ENCODE measurements around the gene ABCA13. TPM values are rescaled to one million over a fixed set of nuclear protein-coding genes. Genes with fewer than 3 reads are reported as not detected.

Gene ABCA13
- total RNA-seq, 4 donors from 2014 or later = under 0.01 to 0.96 (median 0.35) TPM

- no peak for DNase-seq
- H3K4me3 ChIP-seq = no peak overlapping the region
- TF ChIP-seq EP300 (IDR thresholded peaks at IDR 0.05; ENCODE audit: low read depth) (no peak), POLR2AphosphoS5 (IDR thresholded peaks at IDR 0.05) (no peak), CTCF (IDR thresholded peaks at IDR 0.05) (no peak), POLR2A (IDR thresholded peaks at IDR 0.05) (no peak)
- 86 to 88% methylated on average over 8 to 12 of the region's 12 CpGs for WGBS, 2 donors (ENCODE audit: low coverage in 1 of 2)
- no peaks in the 10 kb centered on the region for H3K36me3 ChIP-seq
- no peaks in the 10 kb centered on the region for H3K9me3 ChIP-seq
- no peaks in the 10 kb centered on the region for H3K4me1 ChIP-seq
- in situ Hi-C loops (cut with MboI; ENCODE audit: low pct_ligation_motif_present in 1 of 4, low pct_unique_long_range_greater_than_20kb in 1 of 4, low sequenced_read_pairs in 3 of 4) (loop anchor here in 2 of 4 donors (25.0 kb wide), 1 partner anchor 1553 kb away; no protein-coding TSS in a partner anchor), intact Hi-C loops (cut with DNase I; ENCODE audit: low total_unique reads) (no loop called here)
- no peaks in the 10 kb centered on the region for H3K27me3 ChIP-seq
- no peak overlapping the region for H3K27ac ChIP-seq
These were observed 138.5 kb downstream of the ABCA13 start for GRCh38 chr7:48309720-48310119.

GRCh38 chr7:48311464-48312100 lies 140.3 kb downstream of the ABCA13 start:
- Histone ChIP-seq H3K4me3 (no peak overlapping the region), H3K4me1 (no peaks in the 10 kb centered on the region), H3K36me3 (no peaks in the 10 kb centered on the region), H3K9me3 (no peaks in the 10 kb centered on the region), H3K27me3 (no peaks in the 10 kb centered on the region), H3K27ac (no peak overlapping the region)
- no peak for TF ChIP-seq POLR2AphosphoS5 (IDR thresholded peaks at IDR 0.05)
- no peak for TF ChIP-seq CTCF (IDR thresholded peaks at IDR 0.05)
- no peak for TF ChIP-seq POLR2A (IDR thresholded peaks at IDR 0.05)
- TF ChIP-seq EP300 (IDR thresholded peaks at IDR 0.05; ENCODE audit: low read depth) = no peak
- in situ Hi-C loops (cut with MboI; ENCODE audit: low pct_ligation_motif_present in 1 of 4, low pct_unique_long_range_greater_than_20kb in 1 of 4, low sequenced_read_pairs in 3 of 4) = loop anchor here in 2 of 4 donors (25.0 kb wide), 1 partner anchor 1551 kb away; no protein-coding TSS in a partner anchor
- WGBS, 2 donors (ENCODE audit: low coverage in 1 of 2) = 73 to 78% methylated on average over 2 to 6 of the region's 6 CpGs
- DNase-seq = no peak
- intact Hi-C loops (cut with DNase I; ENCODE audit: low total_unique reads) = no loop called here

- no peaks in the 10 kb centered on the region for H3K4me1 ChIP-seq
- H3K27ac ChIP-seq = no peak overlapping the region
- intact Hi-C loops (cut with DNase I; ENCODE audit: low total_unique reads) = no loop called here
- H3K27me3 ChIP-seq = no peaks in the 10 kb centered on the region
- no peak for DNase-seq
- TF ChIP-seq POLR2A (IDR thresholded peaks at IDR 0.05) (no peak), CTCF (IDR thresholded peaks at IDR 0.05) (no peak), POLR2AphosphoS5 (IDR thresholded peaks at IDR 0.05) (no peak), EP300 (IDR thresholded peaks at IDR 0.05; ENCODE audit: low read depth) (no peak)
- H3K9me3 ChIP-seq = no peaks in the 10 kb centered on the region
- no peaks in the 10 kb centered on the region for H3K36me3 ChIP-seq
- H3K4me3 ChIP-seq = no peak overlapping the region
- 79 to 100% methylated on average over 1 of the region's 1 CpG for WGBS, 2 donors (ENCODE audit: low coverage in 1 of 2)
- in situ Hi-C loops (cut with MboI; ENCODE audit: low pct_ligation_motif_present in 1 of 4, low pct_unique_long_range_greater_than_20kb in 1 of 4, low sequenced_read_pairs in 3 of 4) = loop anchor here in 2 of 4 donors (25.0 kb wide), 1 partner anchor 1550 kb away; no protein-coding TSS in a partner anchor
These were observed 140.9 kb downstream of the ABCA13 start for GRCh38 chr7:48312151-48312550.

GRCh38 chr7:48316768-48317167 lies 145.5 kb downstream of the ABCA13 start:
- Histone ChIP-seq H3K27me3 (no peaks in the 10 kb centered on the region), H3K36me3 (no peaks in the 10 kb centered on the region), H3K4me1 (no peaks in the 10 kb centered on the region), H3K27ac (no peak overlapping the region), H3K9me3 (no peaks in the 10 kb centered on the region), H3K4me3 (no peak overlapping the region)
- TF ChIP-seq CTCF (IDR thresholded peaks at IDR 0.05) (no peak), EP300 (IDR thresholded peaks at IDR 0.05; ENCODE audit: low read depth) (no peak)
- in situ Hi-C loops (cut with MboI; ENCODE audit: low pct_ligation_motif_present in 1 of 4, low pct_unique_long_range_greater_than_20kb in 1 of 4, low sequenced_read_pairs in 3 of 4) (loop anchor here in 2 of 4 donors (25.0 kb wide), 1 partner anchor 1546 kb away; no protein-coding TSS in a partner anchor), intact Hi-C loops (cut with DNase I; ENCODE audit: low total_unique reads) (loop anchor here (5.0 kb wide), 1 partner anchor 1219 kb away; no protein-coding TSS in a partner anchor)
- WGBS, 2 donors (ENCODE audit: low coverage in 1 of 2) = 50 to 66% methylated on average over 2 to 3 of the region's 3 CpGs
- no peak for DNase-seq
